ENCODE data around the gene KPNA6. TPM values are rescaled to one million over a fixed set of nuclear protein-coding genes. Genes with fewer than 3 reads are reported as not detected.

KPNA6 gene
- total and polyA plus RNA-seq, 9 of the 15 experiments (the other 6 are each of a cell fraction or from before 2014, with no cell fraction given): 20.1 to 54.6 (median 32.2) TPM

- TF ChIP-seq CHD7 (IDR thresholded peaks at IDR 0.05; ENCODE audit: low read depth, low read length) (no peak), ZFX (CRISPR knock-in tag; IDR thresholded peaks at IDR 0.05) (0 out of 2 replicates have a peak, but pooled peaks have one; percentile 24), ASH1L (IDR thresholded peaks at IDR 0.05; ENCODE audit: borderline replicate concordance, low read depth, partially characterized antibody) (no peak), ATF1 (CRISPR knock-in tag; IDR thresholded peaks at IDR 0.05) (no peak), ATF1 (tag; IDR thresholded peaks at IDR 0.05) (peak; percentile 90), SMARCA4 (IDR thresholded peaks at IDR 0.05) (no peak), DACH1 (IDR thresholded peaks at IDR 0.05; ENCODE audit: partially characterized antibody) (no peak)
- TF ChIP-seq, protein P1, sequence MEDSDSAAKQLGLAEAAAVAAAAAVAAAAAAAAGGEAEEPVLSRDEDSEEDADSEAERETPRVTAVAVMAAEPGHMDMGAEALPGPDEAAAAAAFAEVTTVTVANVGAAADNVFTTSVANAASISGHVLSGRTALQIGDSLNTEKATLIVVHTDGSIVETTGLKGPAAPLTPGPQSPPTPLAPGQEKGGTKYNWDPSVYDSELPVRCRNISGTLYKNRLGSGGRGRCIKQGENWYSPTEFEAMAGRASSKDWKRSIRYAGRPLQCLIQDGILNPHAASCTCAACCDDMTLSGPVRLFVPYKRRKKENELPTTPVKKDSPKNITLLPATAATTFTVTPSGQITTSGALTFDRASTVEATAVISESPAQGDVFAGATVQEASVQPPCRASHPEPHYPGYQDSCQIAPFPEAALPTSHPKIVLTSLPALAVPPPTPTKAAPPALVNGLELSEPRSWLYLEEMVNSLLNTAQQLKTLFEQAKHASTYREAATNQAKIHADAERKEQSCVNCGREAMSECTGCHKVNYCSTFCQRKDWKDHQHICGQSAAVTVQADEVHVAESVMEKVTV (CRISPR knock-in tag; IDR thresholded peaks at IDR 0.05): peak; percentile 34; the same call in 1 of the 2 replicates
Measured at GRCh38 chr1:32200226-32201010, 92.6 kb downstream of the KPNA6 start, which contains the start of gene CCDC28B (continued).
